ENCODE data around the gene CEP83.

CEP83 gene

GRCh38 chr12:94304566-94305061 is 155.1 kb downstream of the CEP83 start:
- no peak for DNase-seq (ENCODE audit: low read depth)

DNA sequence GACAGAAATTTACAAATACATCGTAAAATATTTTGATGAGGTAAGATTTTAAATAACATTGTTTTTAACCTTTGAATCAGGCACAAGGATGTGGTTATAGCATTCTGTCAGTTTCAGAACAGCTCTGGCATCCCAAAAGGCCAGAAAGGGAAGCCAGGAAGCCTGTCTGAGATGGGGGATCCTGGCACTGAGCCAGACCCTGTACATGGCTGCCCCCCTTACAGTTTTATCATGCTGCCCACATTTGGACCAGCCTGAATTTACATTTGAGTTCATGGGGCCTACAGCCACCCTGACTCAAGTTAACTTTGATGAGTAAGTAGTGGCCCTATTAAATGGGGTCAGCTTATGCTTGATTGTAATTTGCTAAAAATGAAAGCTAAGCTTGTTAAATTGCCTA is 155.7 kb downstream of the CEP83 start:
- DNase-seq (ENCODE audit: low read depth), result no peak

DNA sequence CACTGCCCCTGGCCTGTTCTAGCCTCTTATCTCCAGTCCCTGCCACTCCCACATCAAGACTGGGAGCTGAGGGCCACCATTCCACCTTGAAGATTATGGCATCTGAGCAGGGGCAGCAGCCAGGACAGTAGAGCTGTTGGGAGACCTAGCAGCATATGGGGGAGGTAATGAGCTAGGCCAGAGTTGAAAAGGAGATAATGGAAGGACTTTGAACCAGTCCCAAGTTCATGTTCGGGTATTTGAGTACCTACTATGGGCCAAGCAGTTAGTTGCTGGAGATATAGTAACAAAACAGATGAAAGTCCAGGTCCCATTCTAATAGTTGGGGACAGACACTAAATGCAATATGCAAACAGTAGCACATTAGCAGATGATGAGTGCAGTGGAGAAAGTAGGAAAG is 159.8 kb downstream of the CEP83 start:
- no peak for DNase-seq (ENCODE audit: low read depth)

GRCh38 chr12:94297876-94298505 is 161.7 kb downstream of the CEP83 start:
- DNase-seq (ENCODE audit: low read depth), result no peak

- DNase-seq (ENCODE audit: low read depth), result no peak
Measured at GRCh38 chr12:94297096-94297699, 162.5 kb downstream of the CEP83 start.

GRCh38 chr12:94290353-94290752 is 169.3 kb downstream of the CEP83 start:
- no peak for DNase-seq (ENCODE audit: low read depth)

- DNase-seq (ENCODE audit: low read depth), result no peak
Measured at GRCh38 chr12:94289461-94290312, 170.0 kb downstream of the CEP83 start.

GRCh38 chr12:94287245-94287628 is 172.4 kb downstream of the CEP83 start:
- DNase-seq (ENCODE audit: low read depth), result no peak

DNA sequence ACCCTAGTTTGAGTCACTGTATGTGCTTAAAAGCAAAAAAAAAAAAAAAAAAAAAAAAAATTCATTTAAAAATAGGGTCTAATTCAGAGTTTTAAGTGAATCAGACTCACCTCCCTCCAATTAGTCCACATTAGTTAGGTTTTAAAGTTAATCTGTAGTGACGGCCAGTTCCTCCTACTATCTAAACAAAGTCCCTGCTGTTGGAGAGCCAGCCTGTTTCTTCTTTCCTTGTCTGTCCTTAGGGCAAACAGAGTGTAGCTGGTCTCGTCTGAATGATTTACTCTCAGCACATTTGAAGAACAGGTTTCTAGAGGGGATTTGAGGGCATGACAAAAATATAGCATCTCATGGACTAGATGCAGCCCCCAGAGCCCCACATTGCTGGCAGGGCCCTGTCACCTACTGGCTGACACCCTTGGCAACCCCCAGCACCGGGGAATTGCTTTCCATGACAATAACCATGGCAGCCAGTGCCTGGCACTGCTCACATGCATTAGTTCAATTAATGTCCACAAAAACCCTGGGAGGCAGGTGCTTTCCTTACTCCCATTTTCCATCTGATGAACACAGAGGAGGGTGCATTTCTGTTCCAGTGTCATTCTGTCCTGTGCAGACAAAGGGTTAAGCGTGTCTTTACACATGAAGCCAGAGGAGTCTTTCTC is 173.0 kb downstream of the CEP83 start:
- DNase-seq (ENCODE audit: low read depth), result no peak

DNA sequence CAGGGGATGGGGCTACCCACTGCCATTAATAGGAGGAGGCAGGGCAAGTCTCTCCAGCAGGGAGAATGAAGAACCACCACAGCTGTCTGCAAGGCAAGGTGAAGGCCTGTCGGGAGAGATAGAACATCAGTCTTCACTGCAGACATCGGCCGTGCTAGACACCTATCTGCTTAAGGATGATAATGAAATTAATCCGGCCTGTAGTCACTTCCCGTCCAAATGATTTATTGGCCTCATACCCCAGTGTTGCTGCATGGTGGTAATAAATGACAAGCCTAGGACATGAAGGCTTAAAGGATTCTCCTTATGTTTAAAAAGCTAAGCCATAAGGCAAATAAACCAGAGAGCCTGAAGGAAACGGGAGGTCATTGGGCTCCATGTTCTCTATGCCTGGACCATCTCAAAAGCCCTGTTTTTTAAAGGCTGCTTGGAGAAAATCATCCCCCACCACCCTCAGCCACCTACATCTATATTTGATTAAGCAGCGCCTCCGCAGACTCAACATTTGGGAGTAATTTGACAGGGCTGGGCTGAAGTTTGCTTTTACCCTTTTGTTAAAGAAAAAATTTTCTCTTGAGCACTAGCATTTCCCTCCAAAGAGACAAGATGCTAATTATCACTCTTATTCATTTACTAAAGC is 173.6 kb downstream of the CEP83 start:
- DNase-seq (ENCODE audit: low read depth), result no peak

DNA sequence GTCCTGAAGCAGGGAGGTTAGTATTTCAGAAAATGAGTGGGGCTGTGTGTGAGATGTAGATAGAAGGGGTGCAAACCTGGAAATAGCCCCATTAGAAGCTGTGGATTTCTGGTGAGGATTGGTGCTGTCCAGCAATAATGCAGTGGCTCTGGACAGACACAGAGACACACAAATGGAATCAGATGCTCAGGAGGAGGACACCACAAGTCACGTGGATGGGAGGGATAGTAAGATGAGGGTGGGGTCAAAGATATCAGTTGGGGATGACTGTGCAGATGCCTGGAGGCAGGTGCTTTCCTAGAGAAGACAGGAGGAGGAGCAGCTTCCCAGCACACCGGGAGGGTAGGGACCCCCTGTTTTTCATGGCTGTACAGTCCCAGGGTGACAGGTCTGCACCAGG is 174.8 kb downstream of the CEP83 start:
- DNase-seq (ENCODE audit: low read depth), result no peak

GRCh38 chr12:94284046-94284445 is 175.6 kb downstream of the CEP83 start:
- DNase-seq (ENCODE audit: low read depth), result no peak

DNA sequence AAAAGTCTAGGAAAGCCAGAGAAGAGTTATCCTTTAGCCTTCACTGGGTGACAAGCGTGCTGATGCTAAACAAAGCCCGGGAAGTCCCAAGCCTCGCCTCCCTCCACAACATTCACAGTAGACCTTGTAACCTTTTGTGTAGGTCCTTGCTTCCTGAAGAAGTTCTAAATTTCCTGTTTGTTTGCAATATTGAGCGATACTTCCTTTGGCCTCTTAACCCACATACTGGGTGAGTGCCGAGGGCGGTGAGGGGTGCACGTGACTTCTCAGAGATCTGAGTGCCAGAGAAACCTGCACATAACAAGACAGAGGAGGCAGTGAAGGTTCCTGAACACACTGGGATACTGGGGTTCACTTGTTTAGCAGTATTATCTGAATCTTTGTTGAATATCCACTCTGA is 177.0 kb downstream of the CEP83 start:
- no peak for DNase-seq (ENCODE audit: low read depth)

DNA sequence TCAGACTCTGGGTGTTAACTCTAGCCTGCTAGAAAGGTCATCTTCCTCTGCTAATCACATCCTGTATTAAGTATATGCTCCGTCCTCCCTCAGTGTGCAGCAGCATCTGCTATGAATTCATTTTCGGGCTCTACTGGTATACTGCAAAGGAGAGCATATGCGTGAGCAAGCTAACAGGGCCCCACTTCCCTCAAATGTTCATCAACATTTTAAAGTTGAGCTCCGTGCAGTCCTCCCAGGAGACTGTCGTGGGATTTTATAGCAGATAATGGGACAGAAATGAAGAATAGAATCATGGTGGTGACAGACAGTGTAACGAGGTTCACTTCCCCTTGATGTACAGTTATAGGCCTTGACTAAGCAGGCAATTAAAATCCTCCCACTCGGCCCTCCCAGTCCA is 179.6 kb downstream of the CEP83 start:
- no peak for DNase-seq (ENCODE audit: low read depth)

GRCh38 chr12:94277426-94278000 is 182.2 kb downstream of the CEP83 start:
- DNase-seq (ENCODE audit: low read depth), result no peak

- no peak for DNase-seq (ENCODE audit: low read depth)
Measured at GRCh38 chr12:94276725-94277124, 182.9 kb downstream of the CEP83 start.

DNA sequence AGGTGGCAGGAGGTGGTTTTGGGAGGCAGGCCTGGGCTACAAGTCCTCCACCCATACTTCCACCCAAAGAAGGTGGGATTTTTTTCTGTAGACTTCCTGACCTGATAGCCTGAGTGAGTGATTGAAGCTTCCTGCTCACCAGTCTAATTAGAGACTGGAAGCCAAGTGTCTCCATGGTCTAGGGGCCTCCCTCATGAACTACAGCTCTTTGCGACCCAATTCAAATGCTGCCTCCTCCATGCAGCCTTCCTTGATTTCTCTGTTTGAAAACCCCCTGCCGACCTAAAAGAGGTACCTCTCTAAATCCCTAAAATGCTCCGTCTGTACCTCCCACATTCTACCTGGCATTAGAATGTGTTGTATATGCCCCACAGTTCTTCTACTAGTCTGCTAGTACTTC is 186.4 kb downstream of the CEP83 start:
- no peak for DNase-seq (ENCODE audit: low read depth)

DNA sequence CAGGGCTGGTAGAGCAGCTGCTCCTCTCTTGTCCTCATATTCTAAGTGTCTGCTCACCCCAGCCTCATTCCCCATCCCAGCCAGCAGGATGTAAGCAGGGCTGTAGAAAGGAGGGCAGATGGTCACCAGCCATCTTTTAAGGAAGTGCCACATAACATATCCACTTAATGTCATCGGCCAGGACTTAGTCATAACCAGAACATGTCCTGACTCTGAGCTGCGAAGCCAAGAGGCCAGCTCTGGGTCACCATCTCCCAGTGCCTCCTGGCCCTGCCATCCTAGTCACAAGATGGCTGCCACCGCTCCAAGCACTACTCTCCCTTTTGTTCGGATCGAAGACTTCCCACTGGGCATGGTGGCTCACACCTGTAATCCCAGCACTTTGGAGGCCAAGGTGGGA is 187.4 kb downstream of the CEP83 start:
- no peak for DNase-seq (ENCODE audit: low read depth)

GRCh38 chr12:94271351-94271750 is 188.3 kb downstream of the CEP83 start:
- DNase-seq (ENCODE audit: low read depth), result no peak

GRCh38 chr12:94269316-94269999 is 190.2 kb downstream of the CEP83 start:
- DNase-seq (ENCODE audit: low read depth), result no peak

DNA sequence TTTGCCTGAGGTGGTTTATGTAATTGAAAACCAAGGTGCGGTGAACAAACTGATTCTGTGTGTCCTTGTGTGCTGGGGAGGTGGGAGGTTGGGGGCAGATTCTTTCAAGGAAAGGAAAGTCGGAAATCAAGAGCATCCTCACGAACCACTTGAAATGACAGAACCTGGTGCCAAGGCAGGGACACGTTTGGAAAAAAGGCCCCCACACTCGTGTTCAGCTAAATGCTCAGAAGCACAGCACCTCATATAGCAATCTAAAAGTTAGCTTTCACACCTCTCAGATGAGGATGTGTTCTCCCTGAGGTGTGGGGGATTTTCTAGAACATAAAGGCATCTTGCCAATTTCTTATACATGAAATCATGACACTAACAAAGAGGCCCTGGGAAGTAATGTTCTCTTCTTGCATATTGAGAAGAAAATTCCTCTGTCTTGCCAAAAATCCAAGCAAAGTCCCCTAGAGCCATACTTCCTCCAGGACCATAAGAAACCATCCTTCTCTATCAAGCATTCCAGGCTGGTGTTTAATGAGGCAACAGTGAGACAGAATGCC is 191.7 kb downstream of the CEP83 start:
- DNase-seq (ENCODE audit: low read depth), result no peak

All from T-helper 22 cell (primary cell).